ENCODE results near the gene MYEOV.

DNA sequence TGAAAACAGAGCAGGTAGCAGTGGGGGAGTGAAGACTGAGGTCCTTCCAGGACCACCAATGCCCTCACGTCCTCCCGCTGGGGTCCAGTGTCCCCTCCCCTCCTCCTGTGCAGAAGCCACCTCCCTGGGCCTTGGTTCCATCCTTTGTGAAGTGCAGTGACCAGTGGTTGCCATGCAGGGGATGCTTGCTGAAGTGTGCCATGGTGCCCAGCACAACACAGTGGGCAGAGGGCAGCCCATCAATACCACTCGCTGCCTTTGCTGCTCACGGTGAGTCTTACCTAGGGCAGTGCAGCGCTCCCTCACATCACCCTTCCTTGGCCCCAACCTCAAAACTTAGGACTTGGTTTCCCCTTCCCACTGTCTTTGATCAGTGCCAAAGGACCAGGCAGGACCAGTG, 12.9 kb downstream of the MYEOV start:
- TF ChIP-seq, protein P1, sequence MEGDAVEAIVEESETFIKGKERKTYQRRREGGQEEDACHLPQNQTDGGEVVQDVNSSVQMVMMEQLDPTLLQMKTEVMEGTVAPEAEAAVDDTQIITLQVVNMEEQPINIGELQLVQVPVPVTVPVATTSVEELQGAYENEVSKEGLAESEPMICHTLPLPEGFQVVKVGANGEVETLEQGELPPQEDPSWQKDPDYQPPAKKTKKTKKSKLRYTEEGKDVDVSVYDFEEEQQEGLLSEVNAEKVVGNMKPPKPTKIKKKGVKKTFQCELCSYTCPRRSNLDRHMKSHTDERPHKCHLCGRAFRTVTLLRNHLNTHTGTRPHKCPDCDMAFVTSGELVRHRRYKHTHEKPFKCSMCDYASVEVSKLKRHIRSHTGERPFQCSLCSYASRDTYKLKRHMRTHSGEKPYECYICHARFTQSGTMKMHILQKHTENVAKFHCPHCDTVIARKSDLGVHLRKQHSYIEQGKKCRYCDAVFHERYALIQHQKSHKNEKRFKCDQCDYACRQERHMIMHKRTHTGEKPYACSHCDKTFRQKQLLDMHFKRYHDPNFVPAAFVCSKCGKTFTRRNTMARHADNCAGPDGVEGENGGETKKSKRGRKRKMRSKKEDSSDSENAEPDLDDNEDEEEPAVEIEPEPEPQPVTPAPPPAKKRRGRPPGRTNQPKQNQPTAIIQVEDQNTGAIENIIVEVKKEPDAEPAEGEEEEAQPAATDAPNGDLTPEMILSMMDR (IDR thresholded peaks at IDR 0.05 in 4 of 5, conservative IDR thresholded peaks at IDR 0.05 in 1 of 5) = no peak
- TF ChIP-seq POLR2A (IDR thresholded peaks at IDR 0.05) = no peak

Data from gastrocnemius medialis (tissue), 4 donors.